ENCODE measurements around the gene RHOF. TPM values are rescaled to one million over a fixed set of nuclear protein-coding genes. Genes with fewer than 3 reads are reported as not detected.

The RHOF gene
- total RNA-seq, 2 donors from 2014 or later = 9.9 to 10.2 TPM

- H3K27ac ChIP-seq = no peak overlapping the region
- DNase-seq (no peak), ATAC-seq (no peak)
- WGBS, 2 donors = 87 to 94% methylated on average over 6 of the region's 6 CpGs
- no peaks in the 10 kb centered on the region for H3K36me3 ChIP-seq (replicated peaks in 1 of 2; ENCODE audit: insufficient read depth in 1 of 2, low read depth in 2 of 2)
- no peaks in the 10 kb centered on the region for H3K9me3 ChIP-seq
- no peak overlapping the region for H3K4me3 ChIP-seq
- H3K27me3 ChIP-seq = no peaks in the 10 kb centered on the region
- H3K4me1 ChIP-seq = no peaks in the 10 kb centered on the region
- intact Hi-C loops (cut with DNase I) = no loop called here
- TF ChIP-seq, protein P1, sequence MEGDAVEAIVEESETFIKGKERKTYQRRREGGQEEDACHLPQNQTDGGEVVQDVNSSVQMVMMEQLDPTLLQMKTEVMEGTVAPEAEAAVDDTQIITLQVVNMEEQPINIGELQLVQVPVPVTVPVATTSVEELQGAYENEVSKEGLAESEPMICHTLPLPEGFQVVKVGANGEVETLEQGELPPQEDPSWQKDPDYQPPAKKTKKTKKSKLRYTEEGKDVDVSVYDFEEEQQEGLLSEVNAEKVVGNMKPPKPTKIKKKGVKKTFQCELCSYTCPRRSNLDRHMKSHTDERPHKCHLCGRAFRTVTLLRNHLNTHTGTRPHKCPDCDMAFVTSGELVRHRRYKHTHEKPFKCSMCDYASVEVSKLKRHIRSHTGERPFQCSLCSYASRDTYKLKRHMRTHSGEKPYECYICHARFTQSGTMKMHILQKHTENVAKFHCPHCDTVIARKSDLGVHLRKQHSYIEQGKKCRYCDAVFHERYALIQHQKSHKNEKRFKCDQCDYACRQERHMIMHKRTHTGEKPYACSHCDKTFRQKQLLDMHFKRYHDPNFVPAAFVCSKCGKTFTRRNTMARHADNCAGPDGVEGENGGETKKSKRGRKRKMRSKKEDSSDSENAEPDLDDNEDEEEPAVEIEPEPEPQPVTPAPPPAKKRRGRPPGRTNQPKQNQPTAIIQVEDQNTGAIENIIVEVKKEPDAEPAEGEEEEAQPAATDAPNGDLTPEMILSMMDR (IDR thresholded peaks at IDR 0.05) = no peak
- no peak for TF ChIP-seq POLR2A (IDR thresholded peaks at IDR 0.05)
Observed at GRCh38 chr12:121741743-121742142, 51.7 kb downstream of the RHOF start.

- Histone ChIP-seq H3K27me3 (no peaks in the 10 kb centered on the region), H3K9me3 (no peaks in the 10 kb centered on the region), H3K27ac (no peak overlapping the region), H3K4me1 (no peaks in the 10 kb centered on the region), H3K36me3 (replicated peaks in 1 of 2; ENCODE audit: insufficient read depth in 1 of 2, low read depth in 2 of 2) (no peaks in the 10 kb centered on the region), H3K4me3 (no peak overlapping the region)
- no peak for TF ChIP-seq POLR2A (IDR thresholded peaks at IDR 0.05)
- TF ChIP-seq, protein P1 (IDR thresholded peaks at IDR 0.05) = no peak
- WGBS, 2 donors = 90 to 96% methylated on average over 4 of the region's 4 CpGs
- no peak for DNase-seq
- no peak for ATAC-seq
- intact Hi-C loops (cut with DNase I) = no loop called here
Observed at GRCh38 chr12:121740847-121741246, 52.6 kb downstream of the RHOF start.

GRCh38 chr12:121738340-121738858 is 55.1 kb downstream of the RHOF start:
- Histone ChIP-seq H3K4me3 (no peak overlapping the region), H3K27me3 (no peaks in the 10 kb centered on the region), H3K9me3 (no peaks in the 10 kb centered on the region), H3K4me1 (no peaks in the 10 kb centered on the region), H3K27ac (no peak overlapping the region), H3K36me3 (replicated peaks in 1 of 2; ENCODE audit: insufficient read depth in 1 of 2, low read depth in 2 of 2) (no peaks in the 10 kb centered on the region)
- intact Hi-C loops (cut with DNase I) = no loop called here
- 79 to 82% methylated on average over 8 to 9 of the region's 9 CpGs for WGBS, 2 donors
- no peak for ATAC-seq
- TF ChIP-seq, protein P1 (IDR thresholded peaks at IDR 0.05) = no peak
- no peak for TF ChIP-seq POLR2A (IDR thresholded peaks at IDR 0.05)
- no peak for DNase-seq

GRCh38 chr12:121733849-121734248 is 59.6 kb downstream of the RHOF start:
- H3K4me1 ChIP-seq = no peaks in the 10 kb centered on the region
- no peak overlapping the region for H3K27ac ChIP-seq
- intact Hi-C loops (cut with DNase I) = no loop called here
- H3K36me3 ChIP-seq (replicated peaks in 1 of 2; ENCODE audit: insufficient read depth in 1 of 2, low read depth in 2 of 2) = no peaks in the 10 kb centered on the region
- DNase-seq (no peak), ATAC-seq (no peak)
- no peak overlapping the region for H3K4me3 ChIP-seq
- TF ChIP-seq POLR2A (IDR thresholded peaks at IDR 0.05) = no peak
- TF ChIP-seq, protein P1 (IDR thresholded peaks at IDR 0.05) = no peak
- H3K27me3 ChIP-seq = no peaks in the 10 kb centered on the region
- H3K9me3 ChIP-seq = no peaks in the 10 kb centered on the region
- WGBS, 2 donors = 84 to 89% methylated on average over 8 of the region's 8 CpGs

DNA sequence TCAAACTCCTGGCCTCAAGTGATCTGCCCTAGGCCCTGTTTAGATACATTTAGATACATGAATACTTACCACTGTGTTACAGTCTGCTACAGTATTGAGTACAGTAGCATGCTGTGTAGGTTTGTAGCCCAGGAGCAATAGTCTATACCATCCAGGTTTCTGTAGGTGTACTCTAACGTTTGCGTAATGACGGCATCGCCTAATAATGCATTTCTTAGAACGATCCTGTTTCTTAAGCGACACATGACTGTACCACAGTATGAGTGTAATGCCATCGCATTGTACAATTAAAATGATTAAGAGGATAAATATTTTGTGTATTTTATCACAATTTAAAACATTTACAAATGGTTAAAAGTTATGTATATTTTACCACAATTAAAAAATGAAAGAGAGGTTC is 62.0 kb downstream of the RHOF start:
- TF ChIP-seq, protein P1 (IDR thresholded peaks at IDR 0.05) = no peak
- TF ChIP-seq POLR2A (IDR thresholded peaks at IDR 0.05) = no peak
- Histone ChIP-seq H3K27ac (no peak overlapping the region), H3K4me3 (no peak overlapping the region), H3K27me3 (no peaks in the 10 kb centered on the region), H3K36me3 (replicated peaks in 1 of 2; ENCODE audit: insufficient read depth in 1 of 2, low read depth in 2 of 2) (no peaks in the 10 kb centered on the region), H3K9me3 (no peaks in the 10 kb centered on the region), H3K4me1 (no peaks in the 10 kb centered on the region)
- no peak for DNase-seq
- no peak for ATAC-seq
- WGBS, 2 donors = 89 to 92% methylated on average over 7 of the region's 7 CpGs
- intact Hi-C loops (cut with DNase I) = no loop called here

Data from body of pancreas (tissue), 4 donors.